ENCODE results near the gene SSC4D. TPM values are rescaled to one million over a fixed set of nuclear protein-coding genes. Genes with fewer than 3 reads are reported as not detected.
A peak's percentile ranks its signal among the peaks of the same experiment; 100 is the strongest.

The SSC4D gene
- total RNA-seq, 2 experiments from 2014 or later: 0.47 TPM; not detected in 1

DNA sequence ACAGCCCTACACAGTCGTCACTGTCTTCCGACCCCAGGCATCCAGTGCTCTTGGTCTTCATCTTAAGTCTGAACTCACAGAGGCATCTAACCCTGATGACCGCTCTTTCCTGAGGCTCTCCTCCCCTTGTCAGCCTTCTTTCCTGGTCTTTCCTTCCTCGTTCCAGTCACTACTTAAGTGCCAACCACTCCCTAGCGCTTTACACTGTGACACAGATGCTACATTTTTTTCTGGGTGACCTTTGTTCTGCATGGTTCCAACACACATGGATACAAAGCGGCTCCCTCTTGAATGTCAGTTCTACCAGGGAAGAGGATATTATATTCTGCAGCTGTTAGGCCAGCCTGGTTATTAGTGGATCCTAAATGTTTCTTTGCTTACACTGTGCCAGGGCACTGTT is 63.4 kb downstream of the SSC4D start:
- ATAC-seq (no peak), DNase-seq (no peak)
- ChIA-PET POLR2A (interaction anchor here (1.0 kb wide), 1 partner anchor 28 kb away, joined by 3 read pairs; no protein-coding TSS in a partner anchor), CTCF (no interaction called here)
- Mint-ChIP-seq H3K9me3 (ENCODE audit: insufficient read depth) (no peaks in the 10 kb centered on the region), H3K27ac (peak overlapping the region; percentile 83), H3K36me3 (ENCODE audit: low read depth) (peaks cover 73% of the 10 kb centered on the region), H3K4me1 (ENCODE audit: low read depth) (peaks cover 49% of the 10 kb centered on the region), H3K27me3 (ENCODE audit: low read depth) (no peaks in the 10 kb centered on the region), H3K4me3 (no peak overlapping the region)

DNA sequence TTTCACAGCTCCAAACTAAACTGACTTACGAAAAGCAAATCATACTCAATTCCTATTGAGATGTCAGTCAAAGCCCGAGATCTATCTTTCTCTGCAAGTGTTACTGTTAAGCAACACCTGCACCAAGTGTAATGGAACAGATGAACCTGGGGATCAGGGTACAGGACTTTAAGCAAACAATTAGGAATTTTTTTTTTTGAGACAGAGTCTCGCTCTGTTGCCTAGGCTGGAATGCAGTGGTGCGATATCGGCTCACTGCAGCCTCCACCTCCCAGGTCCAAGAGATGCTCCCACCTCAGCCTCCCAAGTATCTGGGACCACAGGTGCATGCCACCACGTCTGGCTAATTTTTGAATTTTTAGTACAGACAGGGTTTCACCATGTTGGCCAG is 65.6 kb downstream of the SSC4D start:
- POLR2A ChIA-PET: interaction anchor here (0.6 kb wide), 1 partner anchor 401 kb away, joined by 3 read pairs; no protein-coding TSS in a partner anchor
- no peak for ATAC-seq
- no peaks in the 10 kb centered on the region for H3K9me3 Mint-ChIP-seq (ENCODE audit: insufficient read depth)
- no peaks in the 10 kb centered on the region for H3K27me3 Mint-ChIP-seq (ENCODE audit: low read depth)
- peaks cover 44% of the 10 kb centered on the region for H3K4me1 Mint-ChIP-seq (ENCODE audit: low read depth)
- H3K36me3 Mint-ChIP-seq (ENCODE audit: low read depth): peaks cover 70% of the 10 kb centered on the region
- CTCF ChIA-PET: no interaction called here
- DNase-seq: no peak
- no peak overlapping the region for H3K27ac Mint-ChIP-seq
- H3K4me3 Mint-ChIP-seq: no peak overlapping the region

DNA sequence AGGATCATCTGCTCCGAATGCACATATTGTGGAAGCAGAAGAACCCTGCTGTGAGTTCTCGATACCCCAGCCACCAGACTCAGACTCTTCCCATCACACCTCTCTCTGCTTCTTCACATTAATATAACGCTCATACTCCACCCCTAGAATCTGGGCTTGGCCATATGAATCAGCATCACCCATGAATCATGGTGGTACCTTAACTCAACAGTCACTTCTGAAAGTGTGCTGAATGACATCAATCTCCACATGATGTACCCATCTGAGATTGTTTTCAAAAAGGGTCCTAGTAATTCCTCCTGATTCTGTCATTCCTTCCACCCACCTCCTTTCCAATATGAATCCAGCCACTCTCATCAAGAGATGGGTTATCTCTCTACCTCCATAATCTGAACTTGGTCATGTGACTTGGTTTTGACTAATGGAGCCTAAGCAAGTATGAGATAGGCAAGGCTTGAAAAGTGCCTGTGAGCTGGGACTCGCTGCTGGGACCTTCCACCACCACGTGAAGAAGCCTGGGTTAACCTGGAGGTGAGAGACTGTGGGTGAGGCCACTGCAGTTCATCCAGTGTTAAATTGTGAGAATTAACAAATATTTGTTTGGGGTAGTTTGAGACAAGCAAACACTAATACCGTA is 66.1 kb downstream of the SSC4D start:
- ChIA-PET CTCF (no interaction called here), POLR2A (interaction anchor here (0.6 to 1.1 kb wide), 2 partner anchors 14 to 401 kb away, joined by 3 read pairs; no protein-coding TSS in a partner anchor)
- Mint-ChIP-seq H3K27me3 (ENCODE audit: low read depth) (no peaks in the 10 kb centered on the region), H3K4me1 (ENCODE audit: low read depth) (peaks cover 45% of the 10 kb centered on the region), H3K36me3 (ENCODE audit: low read depth) (peaks cover 71% of the 10 kb centered on the region), H3K9me3 (ENCODE audit: insufficient read depth) (no peaks in the 10 kb centered on the region), H3K27ac (no peak overlapping the region), H3K4me3 (no peak overlapping the region)
- DNase-seq (no peak), ATAC-seq (no peak)

DNA sequence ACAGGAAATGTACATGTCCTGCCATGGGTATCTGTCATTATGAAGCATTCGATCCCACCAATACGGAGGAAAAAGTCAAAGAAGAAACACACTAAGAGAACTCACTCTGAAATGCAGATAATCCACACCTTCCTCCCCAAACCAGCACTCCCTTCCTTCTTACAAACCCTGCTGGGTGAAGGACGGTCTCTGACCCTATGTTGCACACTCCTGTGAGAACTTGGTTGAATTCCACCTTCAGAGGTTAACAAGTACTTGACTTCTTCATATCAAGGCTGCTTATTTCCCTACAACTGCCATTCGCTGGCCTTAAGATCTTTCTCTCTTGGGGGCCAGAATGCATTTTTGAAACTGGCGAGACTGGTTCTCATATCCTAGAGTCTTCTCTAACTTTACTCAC is 67.3 kb downstream of the SSC4D start:
- Mint-ChIP-seq H3K27ac (no peak overlapping the region), H3K36me3 (ENCODE audit: low read depth) (peaks cover 70% of the 10 kb centered on the region), H3K27me3 (ENCODE audit: low read depth) (no peaks in the 10 kb centered on the region), H3K4me3 (no peak overlapping the region), H3K4me1 (ENCODE audit: low read depth) (peaks cover 43% of the 10 kb centered on the region), H3K9me3 (ENCODE audit: insufficient read depth) (no peaks in the 10 kb centered on the region)
- CTCF ChIA-PET: no interaction called here
- no peak for ATAC-seq
- POLR2A ChIA-PET: interaction anchor here (0.6 to 1.1 kb wide), 2 partner anchors 16 kb away, joined by 3 read pairs; no protein-coding TSS in a partner anchor
- DNase-seq: no peak

DNA sequence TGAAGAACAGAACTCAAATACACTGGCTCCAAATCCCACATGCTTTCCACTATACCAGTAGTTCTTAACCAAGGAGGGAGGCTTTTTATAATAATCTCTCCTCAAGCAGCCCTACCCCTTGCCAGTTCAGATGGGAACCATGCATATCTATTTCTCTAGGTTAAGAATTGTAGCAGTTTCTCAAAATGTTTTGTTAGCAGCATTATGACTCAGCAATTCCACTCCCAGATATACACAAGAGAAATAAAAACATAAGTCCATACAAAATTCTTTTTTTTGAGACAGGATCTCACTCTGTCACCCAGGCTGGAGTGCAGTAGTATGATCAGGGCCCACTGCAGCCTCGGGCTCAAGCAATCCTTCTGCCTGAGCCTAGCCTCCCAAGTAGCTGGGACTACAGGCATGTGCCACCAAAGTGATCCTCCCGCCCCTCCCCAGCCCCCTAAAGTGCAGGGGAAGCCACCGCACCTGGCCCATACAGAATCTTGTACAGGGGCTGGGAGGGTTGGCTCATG is 68.8 kb downstream of the SSC4D start:
- CTCF ChIA-PET: interaction anchor here (2.1 kb wide), 1 partner anchor 24 kb away, joined by 4 read pairs; no protein-coding TSS in a partner anchor
- Mint-ChIP-seq H3K27me3 (ENCODE audit: low read depth) (no peaks in the 10 kb centered on the region), H3K36me3 (ENCODE audit: low read depth) (peaks cover 65% of the 10 kb centered on the region), H3K27ac (no peak overlapping the region), H3K4me3 (no peak overlapping the region), H3K9me3 (ENCODE audit: insufficient read depth) (no peaks in the 10 kb centered on the region), H3K4me1 (ENCODE audit: low read depth) (peaks cover 30% of the 10 kb centered on the region)
- POLR2A ChIA-PET: interaction anchor here (1.3 kb wide), 1 partner anchor 20 kb away, joined by 3 read pairs; no protein-coding TSS in a partner anchor
- ATAC-seq (no peak), DNase-seq (no peak)

Other genes with a start within 250 kb of the SSC4D start
- gene SRRM3, start 207.8 kb downstream of the SSC4D start, total RNA-seq: not detected
- gene HSPB1, start 107.0 kb downstream of the SSC4D start, total RNA-seq: 10 to 100 TPM; 37.2 to 40.4 TPM
- 10 to 100 TPM; 77.9 to 79.3 TPM for gene YWHAG, start 50.7 kb downstream of the SSC4D start, total RNA-seq
- gene ZP3, start 15.3 kb upstream of the SSC4D start, total RNA-seq: 1 to 10 TPM; 4.0 to 5.9 TPM
- gene DTX2, start 52.0 kb upstream of the SSC4D start, total RNA-seq: 10 to 100 TPM; 28.0 to 30.6 TPM
- gene UPK3B, start 100.9 kb upstream of the SSC4D start, total RNA-seq: under 1 TPM; 0.68 to 0.92 TPM
- gene SPDYE16, start 133.6 kb upstream of the SSC4D start, total RNA-seq: under 1 TPM; 0.16 to 0.18 TPM
- gene POMZP3, start 217.6 kb upstream of the SSC4D start, total RNA-seq: 10 to 100 TPM; 16.5 to 17.7 TPM

Measured in activated CD8-positive, alpha-beta T cell treated with anti-CD3 and anti-CD28 coated beads, Interleukin-2, amount 10 ng/mL, durations not matched to agents 7 days and 5 days (primary cell).